22Rv1 (cell line): Measurements from ENCODE around the gene OR1B1.

Experiments used
- ZFX ChIP-seq: fragments of 450-650 bp; IDR thresholded peaks from 2 replicates; pipeline ENCODE4 v1.6.1; 2017; ENCODE audit warnings: antibody characterized with exemption, borderline replicate concordance
- TF ChIP-seq, protein P1 (sequence below): fragments of 450-650 bp; IDR thresholded peaks from 2 replicates; pipeline ENCODE4 v1.5.1; 2017; ENCODE audit warnings: mild to moderate bottlenecking

DNA sequence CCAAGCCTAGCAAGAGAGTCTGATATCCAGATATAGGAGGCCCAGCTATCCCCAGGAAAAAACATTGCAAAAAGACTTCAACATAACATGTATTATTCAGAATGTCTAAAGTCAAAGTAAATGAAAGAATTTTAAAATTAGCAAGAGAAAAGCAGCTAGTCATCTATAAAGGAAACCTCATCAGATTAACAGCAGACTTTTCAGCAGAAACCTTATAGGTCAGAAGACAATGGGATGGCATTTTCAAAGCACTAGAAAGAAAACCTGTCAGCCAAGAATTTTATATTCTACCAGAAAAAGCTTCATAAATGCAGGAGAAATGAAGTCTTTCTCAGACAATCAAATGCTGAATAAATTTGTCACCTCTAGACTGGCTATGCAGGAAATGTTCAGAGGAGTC lies 27.4 kb upstream of the OR1B1 start:
- TF ChIP-seq, protein P1, sequence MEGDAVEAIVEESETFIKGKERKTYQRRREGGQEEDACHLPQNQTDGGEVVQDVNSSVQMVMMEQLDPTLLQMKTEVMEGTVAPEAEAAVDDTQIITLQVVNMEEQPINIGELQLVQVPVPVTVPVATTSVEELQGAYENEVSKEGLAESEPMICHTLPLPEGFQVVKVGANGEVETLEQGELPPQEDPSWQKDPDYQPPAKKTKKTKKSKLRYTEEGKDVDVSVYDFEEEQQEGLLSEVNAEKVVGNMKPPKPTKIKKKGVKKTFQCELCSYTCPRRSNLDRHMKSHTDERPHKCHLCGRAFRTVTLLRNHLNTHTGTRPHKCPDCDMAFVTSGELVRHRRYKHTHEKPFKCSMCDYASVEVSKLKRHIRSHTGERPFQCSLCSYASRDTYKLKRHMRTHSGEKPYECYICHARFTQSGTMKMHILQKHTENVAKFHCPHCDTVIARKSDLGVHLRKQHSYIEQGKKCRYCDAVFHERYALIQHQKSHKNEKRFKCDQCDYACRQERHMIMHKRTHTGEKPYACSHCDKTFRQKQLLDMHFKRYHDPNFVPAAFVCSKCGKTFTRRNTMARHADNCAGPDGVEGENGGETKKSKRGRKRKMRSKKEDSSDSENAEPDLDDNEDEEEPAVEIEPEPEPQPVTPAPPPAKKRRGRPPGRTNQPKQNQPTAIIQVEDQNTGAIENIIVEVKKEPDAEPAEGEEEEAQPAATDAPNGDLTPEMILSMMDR, result no peak
- TF ChIP-seq ZFX, result no peak
